GM18873 (cell line): ENCODE data around the gene C10orf143.
"Not testable (repeated sequence)": the region's sequence is repeated elsewhere in the genome, so short reads cannot be mapped to it uniquely, and the experiment has no call there.

ENCODE experiments used
- ATAC-seq: cut with Tn5 transposase; IDR thresholded peaks from one replicate; pipeline ENCODE4 v1.9.1; 2021; ENCODE audit warnings: mild to moderate bottlenecking, moderate library complexity, moderate number of reproducible peaks; ENCODE audit not compliant: unreplicated experiment, low FRiP score

C10orf143 gene

DNA sequence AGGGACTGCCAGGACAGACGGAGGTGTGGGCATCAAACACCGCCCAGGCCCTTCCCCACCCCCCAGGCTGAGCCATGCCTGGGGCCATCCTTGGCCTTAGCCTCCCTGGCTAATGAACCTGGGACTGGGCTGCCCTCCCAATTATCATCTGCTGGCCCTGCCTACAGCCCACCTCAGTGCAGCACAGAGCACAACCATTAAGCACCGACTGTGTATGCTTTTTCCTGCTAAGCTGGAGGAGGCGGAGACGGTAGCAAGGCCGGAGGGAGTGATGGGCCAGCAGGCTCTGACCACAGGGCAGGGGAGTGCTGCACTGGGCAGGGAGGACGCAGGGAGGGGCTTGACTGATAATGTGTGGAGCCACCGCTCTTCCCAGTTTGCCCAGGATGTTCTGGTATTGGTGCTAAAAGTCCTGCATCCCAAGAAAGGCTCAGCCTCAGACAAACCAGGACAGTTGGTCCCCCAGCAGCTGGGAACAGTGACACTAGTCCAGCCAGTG is 72.0 kb downstream of the C10orf143 start:
- no peak for ATAC-seq

DNA sequence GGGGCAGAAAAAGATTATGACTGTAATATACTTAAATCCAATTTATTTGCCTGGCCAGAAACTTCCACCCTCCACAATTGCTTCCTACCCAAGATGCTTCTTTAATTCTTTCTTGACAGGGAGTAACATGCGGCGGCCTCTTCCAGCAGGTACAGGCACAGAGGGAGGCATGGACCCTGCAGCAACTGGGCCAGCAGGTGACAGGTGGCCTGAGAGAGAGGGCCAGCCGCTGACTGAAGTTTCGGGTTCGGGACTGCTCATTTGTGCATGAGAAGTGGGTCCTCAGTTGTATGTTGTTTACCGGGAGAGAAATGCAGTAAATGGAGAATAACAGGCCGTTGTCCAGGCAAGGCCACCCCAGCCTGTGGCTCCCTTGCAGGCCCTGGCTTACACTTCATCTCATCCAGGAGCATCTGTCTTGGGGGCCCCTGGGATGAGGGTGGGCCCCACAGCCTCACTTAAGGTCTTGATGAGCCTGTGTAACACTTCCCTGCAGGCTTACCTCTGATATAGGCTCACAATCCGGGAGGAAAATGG is 72.5 kb downstream of the C10orf143 start:
- ATAC-seq = no peak

DNA sequence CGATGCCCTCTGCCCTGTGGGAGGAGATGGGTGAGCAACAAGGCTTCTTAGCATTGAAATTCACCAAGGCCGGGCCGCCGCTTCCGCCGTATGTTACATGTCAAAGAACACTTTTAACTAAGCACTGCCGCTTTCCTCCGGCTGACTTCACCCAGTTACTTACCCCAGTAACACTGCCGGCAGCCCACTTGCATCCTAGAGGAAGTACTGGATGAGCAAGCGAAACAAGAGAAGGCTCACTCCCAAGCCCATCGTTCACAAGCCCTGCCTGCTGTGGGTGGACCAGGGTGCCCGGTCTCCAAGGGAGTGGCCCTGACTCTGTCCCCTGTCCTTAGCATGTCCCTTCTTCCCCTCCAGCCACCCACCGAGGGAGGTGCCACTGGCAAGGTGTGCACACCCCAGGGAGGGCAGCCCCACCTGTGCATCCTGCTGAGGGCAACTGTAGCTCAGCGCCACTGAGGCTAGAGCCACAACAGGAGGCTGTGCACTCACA is 73.4 kb downstream of the C10orf143 start:
- ATAC-seq = no peak

DNA sequence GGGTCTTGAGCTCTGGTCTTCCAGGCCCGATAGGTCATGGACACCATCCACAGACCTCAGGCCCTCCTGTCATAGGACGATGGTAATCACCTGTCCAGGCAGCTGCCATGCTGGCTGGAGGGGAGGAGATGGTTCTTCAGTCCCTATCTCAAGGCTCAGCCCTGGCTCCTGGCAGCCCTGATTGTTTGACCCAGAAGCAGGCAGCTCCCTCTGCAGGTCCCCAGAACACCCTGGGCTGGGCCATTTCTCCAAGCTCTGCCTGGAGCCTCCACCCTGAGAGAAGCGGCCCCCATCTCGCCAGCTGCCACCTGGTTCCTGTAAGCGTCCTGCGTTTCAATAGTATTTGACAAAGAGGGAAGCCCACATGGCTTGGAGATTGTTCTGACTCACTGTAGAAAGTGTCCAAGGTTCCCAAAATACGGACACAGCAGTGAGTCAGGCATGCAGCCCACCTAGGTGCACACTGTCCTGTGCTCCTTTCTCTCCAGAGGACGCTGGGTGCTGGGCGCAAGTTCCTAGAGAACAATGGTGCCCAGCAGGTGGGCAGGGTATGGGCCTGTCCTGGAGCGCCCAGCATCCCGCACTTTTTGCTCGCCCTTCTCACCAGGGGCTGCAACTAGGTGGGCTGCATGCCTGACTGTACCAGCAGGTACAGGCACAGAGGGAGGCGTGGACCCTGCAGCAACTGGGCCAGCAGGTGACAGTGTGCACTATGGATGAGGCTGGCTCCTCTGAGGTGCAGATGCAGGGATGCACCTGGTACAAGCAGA is 74.1 kb downstream of the C10orf143 start:
- ATAC-seq = no peak

DNA sequence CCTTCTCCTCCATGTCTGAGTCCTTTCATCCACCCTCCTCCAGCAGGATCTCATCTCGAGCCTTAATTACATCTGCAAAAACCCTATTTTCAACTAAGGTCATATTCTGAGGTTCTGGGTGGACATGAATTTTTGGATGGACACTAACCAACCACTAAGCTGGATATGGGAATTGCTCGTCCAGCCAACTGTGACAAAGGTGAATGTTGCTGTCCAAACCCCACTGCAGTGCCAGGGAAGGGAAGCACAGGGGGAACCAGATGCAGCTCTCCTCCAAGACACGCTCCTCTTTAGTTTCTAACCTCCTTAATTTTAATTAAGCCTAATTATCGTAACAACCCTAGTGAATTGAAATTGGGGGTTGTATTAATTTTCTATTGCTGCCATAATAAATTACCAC is 81.4 kb downstream of the C10orf143 start:
- ATAC-seq = no peak

DNA sequence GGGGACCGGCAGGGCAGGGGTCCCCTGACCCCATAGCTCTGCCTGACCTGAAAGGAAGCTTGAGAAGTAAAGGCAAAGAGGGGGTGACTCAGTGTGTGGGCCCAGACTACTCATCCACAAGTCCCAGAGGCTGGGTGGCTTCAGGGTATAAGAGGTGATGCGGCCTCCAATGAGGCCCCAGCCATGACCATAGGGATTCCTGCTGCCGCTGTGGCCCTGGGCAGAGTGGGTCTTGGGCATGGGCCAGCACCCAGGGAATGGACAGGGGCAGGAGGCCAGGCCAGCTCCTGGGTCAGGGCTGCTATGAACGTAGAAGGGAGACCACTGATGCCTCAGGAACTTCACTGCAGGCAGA is 82.2 kb downstream of the C10orf143 start:
- ATAC-seq = no peak

DNA sequence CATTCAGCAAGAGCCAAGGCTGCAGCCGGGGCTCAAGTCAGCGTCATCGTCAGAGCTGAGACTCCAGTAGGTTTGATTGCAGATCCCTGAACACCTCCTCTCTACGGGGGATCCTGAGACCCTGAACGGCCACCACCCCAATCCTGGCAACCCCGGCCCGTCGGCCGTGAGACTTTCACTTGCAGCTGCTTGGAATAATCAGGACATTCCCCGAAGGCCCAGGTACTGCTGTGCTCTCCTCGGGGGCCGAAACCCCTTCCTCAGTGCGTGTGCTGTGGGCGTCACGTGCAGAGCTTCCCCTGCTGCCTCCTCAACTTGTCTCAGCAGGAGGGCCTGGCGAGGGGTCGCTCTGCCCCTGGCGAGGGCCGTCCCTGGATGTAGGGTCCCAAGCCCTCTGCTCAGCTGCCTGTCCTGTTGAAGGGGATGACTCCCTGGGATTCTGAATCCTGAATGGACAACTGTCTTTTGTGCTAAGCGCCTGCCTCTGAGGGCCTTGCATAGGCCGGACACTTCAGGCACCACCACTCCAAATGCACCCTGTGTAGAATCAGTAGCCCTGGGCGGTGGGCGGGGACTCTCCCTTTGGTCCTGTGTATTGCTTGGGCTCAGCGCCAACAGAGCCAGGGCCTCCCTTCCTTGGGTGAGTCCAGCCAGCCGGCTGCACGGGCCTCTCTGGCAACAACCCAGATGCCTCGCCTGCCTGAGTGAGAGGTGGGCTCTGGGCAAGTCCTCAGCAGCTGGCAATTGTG is 82.7 kb downstream of the C10orf143 start:
- no peak for ATAC-seq

DNA sequence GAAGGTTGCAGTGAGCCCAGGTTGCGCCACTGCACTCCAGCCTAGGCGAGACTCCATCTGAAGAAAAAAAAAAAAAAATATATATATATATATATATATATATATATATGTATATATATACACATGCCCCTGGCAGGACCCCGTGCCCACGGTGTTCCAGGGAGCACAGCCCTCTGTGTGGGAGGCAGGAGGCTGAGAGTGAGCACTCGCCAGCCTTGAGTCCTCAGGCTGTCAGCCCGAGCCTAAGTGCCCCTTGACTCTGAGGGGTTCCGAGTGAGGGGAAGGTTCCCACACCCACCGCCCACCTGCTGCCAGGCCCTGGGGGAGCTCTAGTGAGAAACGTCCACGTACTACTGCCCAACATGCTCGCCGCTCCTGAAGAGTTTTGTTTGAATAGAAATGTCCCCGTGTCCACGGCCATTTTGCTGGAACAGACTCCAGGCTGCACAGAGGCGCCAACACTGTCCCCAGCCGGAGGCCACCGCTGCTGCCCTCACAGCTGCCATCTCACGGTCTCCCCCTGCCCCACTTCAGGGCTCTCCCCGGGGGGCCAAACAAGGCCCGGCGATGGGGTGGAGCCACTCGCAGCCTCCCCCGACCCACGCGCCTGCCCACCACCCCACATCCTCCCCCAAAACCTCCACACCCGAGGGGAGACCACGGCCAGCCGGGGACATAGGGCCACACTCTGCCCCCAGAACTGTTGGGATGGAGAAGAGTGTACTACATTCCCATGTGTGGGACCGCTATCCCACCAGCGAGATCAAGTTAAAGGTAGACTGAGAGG is 83.8 kb downstream of the C10orf143 start:
- ATAC-seq = no peak

DNA sequence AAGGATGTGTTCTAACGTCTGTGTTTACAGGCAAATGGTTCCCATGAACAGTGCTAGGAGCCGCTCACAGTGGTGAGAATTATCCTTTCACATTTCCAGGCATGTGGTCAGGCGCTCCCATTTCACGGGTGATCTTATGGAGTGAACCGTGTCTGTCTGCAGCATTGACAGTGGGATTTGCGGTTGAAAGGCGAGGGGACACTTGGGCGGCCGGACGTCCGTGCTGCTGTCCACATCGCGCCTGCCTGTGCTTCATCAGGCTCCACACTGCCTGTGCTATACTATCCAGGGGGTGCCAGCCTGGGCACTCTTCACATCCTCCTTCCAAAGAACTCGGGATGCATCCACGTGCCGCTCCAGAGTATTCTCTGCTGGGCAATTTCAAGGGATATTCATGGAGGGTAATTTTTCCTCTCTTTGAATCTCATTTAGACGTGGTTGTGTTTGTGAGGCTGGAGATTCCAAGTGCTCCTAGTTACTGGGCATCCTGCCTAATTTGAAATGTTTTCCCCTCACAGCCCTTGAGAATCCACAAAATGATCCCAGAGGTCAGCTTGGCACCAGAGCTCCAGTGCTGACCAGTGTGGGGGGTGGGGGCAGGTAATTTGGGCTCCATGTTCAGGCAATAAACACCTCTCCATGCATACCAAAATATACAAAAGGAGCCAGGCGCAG is 84.7 kb downstream of the C10orf143 start:
- ATAC-seq = no peak

DNA sequence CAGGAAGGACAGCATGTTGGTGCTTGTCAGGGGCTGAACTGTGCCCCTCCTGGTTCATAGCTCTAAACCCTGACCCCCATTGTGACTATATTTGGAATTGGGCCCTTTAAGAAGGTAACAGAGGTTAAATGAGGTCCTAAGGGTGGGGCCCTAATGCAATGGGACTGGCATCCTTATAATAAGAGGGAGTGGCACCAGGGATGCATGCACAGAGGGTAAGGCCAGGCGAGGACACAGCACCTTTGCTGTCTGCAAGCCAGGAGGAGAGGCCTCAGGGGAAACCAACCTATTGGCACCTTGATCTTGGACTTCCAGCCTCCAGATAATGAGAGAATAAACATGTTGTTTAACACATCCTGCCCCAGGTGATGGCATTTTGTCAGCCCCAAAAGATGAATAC is 85.3 kb downstream of the C10orf143 start:
- no peak for ATAC-seq

DNA sequence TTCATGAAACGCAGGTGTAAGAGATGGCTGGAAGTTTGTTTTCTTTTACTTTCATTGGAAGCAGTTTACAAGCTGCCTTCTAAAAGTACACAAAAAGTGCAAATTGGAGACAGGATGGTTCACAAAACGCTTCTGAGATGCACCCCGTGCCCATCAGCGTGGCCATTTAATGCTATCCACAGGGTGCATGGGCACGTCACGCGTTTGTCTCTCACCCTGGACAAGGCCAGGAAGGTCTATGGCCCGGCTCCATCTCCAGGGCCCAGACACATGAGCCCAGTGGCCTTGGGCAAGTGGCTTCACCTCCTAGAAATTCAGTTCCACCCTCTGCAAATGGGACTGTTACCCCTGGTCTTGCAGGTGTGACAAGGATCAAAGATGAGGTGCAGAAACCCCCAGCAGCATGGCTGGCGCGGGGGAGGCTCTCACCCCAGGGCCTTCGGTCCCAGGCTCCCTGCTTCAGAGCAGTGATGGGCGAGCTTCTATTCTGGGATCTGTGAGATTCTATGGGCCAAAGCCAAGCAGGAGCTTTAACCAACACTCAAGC is 85.8 kb downstream of the C10orf143 start:
- ATAC-seq = no peak

DNA sequence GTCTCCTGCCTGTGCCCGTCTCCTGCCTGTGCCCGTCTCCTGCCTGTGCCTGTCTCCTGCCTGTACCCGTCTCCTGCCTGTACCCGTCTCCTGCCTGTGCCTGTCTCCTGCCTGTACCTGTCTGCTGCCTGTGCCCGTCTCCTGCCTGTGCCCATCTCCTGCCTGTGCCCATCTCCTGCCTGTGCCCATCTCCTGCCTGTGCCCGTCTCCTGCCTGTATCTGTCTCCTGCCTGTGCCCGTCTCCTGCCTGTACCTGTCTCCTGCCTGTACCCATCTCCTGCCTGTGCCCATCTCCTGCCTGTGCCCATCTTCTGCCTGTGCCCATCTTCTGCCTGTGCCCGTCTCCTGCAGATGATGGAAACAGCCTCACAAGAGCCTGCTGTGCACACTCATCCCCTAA is 86.3 kb downstream of the C10orf143 start:
- not testable (repeated sequence) for ATAC-seq

DNA sequence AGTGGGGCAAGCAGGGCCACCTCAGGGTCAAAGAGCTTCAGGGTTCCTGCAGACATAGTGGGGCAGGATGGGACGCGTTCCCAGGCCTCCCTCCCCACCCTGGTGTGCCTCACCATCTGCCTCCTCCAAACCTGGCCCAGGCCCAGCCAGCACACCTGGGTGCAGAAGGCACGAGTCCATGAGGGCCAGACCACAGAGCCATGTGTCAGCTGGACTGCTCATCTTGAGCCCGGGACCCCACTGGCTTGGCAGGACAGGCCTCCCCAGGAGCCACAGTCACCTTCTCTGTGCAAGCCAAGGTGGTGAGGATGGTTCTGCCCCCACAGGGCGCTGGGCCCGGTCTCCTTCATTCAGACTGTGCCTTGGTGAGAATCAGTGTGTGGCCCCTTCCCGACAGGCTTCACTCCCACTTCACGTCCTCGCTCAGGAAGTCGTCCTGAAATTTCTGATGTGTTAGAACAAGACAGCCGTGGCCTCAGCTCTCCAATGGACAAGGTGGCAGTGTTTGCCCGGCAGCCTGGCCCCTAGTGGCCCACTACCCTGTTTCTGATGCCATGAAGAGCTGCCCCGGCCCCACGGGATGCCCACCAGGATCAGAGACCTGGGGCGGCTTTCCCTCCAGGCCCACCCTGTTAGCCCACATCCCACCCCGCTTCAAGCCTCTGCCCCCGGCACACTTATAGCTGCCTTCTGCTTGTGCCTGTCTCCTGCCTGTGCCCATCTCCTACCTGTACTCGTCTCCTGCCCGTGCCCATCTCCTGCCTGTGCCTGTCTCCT is 87.0 kb downstream of the C10orf143 start:
- ATAC-seq = no peak

DNA sequence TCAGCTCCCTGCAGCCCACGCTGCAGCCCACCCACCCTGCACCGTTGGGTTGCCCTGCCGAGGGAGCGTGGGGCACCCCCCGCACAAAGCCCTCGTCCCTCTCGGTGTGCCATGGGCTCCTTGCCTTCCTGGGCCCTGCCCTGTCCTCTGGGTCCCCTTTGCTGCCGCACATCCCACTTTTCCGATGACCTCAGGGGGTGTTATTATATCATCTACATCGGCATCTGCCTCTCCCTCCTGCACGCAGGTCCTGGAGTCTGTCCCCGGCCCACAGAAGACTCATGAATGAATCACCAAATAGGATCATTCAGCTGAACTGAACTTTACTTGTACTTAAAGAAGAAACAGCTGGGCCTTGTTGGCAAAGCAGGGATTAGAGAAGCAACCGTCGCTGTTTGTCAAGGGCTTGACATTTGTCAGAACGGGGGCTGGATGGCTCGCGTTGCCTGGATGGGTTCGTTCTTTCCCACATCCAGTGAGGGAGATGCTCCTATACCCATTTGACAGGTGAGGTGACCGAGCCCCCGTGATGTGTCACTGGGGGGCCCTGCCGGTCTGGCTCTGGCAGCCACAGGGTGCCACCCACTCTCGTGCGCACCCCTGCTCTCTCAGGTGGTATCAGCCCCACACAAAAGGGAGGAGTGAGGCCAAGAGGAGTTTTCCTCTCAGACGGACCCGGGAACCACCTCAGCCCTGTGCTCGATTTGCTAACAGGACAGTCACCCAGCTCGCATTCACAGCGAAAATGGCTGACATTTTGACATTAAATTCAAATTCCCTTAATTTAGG is 87.9 kb downstream of the C10orf143 start:
- no peak for ATAC-seq

DNA sequence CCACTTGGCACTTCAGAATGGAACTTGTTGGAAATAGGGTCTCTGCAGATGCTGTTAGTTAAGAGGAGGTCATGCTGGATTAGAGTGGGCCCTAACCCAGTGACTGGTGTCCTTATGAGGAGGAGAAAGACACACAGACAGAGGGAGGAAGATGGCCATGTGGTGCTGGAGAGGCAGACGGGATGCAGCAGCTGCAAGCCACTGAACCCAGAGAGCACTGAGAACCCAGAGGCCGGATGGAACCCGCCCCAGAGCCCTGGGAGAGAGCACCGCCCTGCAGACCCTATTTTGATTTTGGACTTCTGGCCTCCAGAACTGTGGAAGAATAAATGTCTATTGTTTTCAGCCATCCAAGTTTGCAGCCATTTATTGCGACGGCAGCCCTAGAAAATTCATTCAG is 88.5 kb downstream of the C10orf143 start:
- no peak for ATAC-seq

DNA sequence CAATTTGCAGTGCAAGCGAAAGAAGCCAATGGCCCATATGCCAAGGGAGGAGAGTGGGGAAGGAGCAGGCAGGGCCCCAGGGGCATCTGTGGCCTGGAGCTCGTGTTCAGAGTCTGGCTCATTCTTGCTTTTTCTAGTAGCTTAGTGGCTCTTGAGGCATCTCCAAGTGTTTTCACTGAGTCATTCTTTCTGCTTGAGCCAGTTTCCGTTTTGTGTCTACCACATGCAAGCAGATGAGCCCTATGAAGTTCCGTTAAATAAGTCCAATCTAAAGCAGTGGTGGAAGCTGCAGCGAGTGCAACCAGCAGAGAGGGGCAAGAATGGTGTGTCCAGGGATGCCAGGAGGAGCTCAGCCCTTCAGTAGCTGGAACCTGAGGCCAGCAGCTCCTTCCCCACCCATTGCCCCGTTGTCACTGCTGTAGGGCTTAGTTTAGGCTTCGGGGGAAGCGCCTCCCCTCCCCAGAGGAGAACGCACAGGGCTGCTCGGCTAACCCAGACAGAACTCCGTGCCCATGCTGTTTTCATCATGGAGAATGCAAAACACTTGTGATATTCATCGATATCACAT is 89.2 kb downstream of the C10orf143 start:
- ATAC-seq = no peak

DNA sequence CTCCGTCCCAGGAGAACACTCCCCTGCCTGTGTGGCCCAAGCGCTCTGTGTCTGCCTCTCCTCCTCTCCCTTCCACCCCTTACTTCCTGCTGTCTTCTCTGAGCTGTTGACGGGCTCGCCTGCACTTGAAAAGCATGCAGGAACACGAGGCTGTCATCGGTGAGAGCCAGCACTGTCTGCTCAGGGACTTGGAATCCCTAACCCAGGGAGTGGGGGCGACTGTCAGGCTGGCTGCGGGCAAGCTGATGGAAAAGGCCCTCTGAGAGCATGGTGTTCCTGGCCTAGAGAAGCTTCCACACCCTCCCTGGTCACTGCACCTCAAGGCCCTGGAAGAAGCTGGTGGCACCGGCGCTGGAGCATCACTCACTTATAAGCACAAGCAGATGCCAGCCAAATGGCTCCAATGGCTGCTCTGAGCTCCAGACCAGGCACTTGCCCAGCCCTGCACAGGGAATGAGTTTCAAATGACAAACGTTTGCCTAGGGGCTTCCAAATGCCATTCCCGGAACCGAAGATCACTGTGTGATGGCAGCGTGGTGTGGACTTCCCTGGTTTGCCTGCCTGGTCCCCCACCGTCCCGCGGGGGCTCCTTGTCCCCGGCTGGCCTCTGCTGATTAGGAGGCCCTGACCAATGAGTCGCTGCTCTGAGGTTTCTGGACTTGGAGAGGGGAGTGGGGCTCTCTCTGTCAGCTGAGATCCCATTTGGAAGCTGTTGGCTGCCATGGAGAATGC is 89.8 kb downstream of the C10orf143 start:
- no peak for ATAC-seq
